GM06990 (cell line): Measurements from ENCODE around the gene RHOH.
A peak's percentile ranks its signal among the peaks of the same experiment; 100 is the strongest.

Source experiments
- DNase-seq: peaks from one replicate; pipeline ENCODE4 v3.0.0-alpha.2; 2011; ENCODE audit not compliant: insufficient read length; ENCODE audit errors: extremely low read depth
- H3K27me3 ChIP-seq: replicated peaks from 2 replicates; pipeline ENCODE4 v1.6.0; 2011; ENCODE audit warnings: low read length; ENCODE audit not compliant: control insufficient read depth, insufficient read depth
- H3K36me3 ChIP-seq: 2 replicates; pipeline ENCODE4 v1.5.1; 2011; ENCODE audit warnings: low read length; ENCODE audit not compliant: control insufficient read depth, insufficient read depth
- H3K4me3 ChIP-seq: replicated peaks from 2 replicates; pipeline ENCODE4 v1.5.1; 2011; ENCODE audit warnings: low read depth, mild to moderate bottlenecking, control low read depth, low read length
- TF ChIP-seq, protein P1 (sequence below): IDR thresholded peaks from 2 replicates; pipeline ENCODE4 v1.5.1; 2011; ENCODE audit warnings: low read length, control low read depth, mild to moderate bottlenecking, inconsistent platforms; ENCODE audit not compliant: insufficient read depth, poor library complexity, severe bottlenecking

The RHOH gene

GRCh38 chr4:40228497-40229365 is 31.9 kb downstream of the RHOH start:
- DNase-seq, result peak; percentile 67
- no peaks in the 10 kb centered on the region for H3K27me3 ChIP-seq
- peaks cover 14% of the 10 kb centered on the region for H3K36me3 ChIP-seq
- peak overlapping the region; percentile 35 for H3K4me3 ChIP-seq
- TF ChIP-seq, protein P1, sequence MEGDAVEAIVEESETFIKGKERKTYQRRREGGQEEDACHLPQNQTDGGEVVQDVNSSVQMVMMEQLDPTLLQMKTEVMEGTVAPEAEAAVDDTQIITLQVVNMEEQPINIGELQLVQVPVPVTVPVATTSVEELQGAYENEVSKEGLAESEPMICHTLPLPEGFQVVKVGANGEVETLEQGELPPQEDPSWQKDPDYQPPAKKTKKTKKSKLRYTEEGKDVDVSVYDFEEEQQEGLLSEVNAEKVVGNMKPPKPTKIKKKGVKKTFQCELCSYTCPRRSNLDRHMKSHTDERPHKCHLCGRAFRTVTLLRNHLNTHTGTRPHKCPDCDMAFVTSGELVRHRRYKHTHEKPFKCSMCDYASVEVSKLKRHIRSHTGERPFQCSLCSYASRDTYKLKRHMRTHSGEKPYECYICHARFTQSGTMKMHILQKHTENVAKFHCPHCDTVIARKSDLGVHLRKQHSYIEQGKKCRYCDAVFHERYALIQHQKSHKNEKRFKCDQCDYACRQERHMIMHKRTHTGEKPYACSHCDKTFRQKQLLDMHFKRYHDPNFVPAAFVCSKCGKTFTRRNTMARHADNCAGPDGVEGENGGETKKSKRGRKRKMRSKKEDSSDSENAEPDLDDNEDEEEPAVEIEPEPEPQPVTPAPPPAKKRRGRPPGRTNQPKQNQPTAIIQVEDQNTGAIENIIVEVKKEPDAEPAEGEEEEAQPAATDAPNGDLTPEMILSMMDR, result peak; percentile 67

DNA sequence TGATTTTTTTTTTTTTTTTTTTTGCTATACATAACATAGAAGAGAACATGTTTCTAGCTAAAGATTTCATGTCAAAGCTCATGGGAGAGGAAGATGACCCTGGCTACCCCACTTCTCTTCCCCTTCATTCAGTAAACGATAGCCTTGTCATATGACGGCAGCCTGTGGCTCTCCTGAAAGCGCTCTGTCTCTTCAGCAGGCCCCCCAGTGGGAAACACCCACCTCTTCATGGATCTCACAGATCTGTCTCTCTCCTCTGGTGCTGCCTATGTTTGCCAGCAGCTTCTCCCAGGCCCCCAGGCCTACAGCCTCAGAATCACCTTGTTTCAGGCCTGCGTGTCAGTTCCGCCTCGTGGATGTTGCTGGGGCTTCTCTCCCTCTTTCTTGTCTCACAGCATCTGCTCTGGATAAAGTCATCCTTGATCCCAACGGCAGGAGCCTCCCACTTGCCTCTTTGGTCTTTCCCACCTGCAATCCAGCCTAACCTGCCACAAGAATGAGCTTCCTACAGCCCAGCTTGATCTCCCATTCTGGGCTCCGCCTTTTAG is 34.6 kb downstream of the RHOH start:
- Histone ChIP-seq H3K36me3 (peaks cover 8% of the 10 kb centered on the region), H3K27me3 (no peaks in the 10 kb centered on the region), H3K4me3 (no peak overlapping the region)
- DNase-seq, result no peak
- TF ChIP-seq, protein P1, result no peak

DNA sequence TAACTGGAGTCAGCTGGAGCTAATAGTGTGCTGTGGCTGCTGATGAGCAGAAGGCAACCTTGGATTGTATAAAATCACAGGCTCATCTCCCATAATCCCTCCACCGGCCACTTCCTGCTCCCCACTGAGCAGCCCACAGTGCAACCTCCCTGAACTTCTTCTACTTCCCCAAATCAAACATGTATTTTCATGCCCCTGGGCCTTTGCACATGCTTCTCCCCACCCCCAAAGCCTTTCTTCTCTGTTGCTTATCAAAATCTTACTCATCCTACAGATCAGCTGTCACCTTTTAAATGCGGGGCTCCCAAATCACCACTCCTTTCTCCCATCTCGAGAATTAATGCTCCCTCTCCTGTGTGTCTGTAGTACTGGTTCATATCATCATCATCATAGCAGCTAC is 35.8 kb downstream of the RHOH start:
- Histone ChIP-seq H3K36me3 (peaks cover 8% of the 10 kb centered on the region), H3K4me3 (no peak overlapping the region), H3K27me3 (no peaks in the 10 kb centered on the region)
- no peak for DNase-seq
- TF ChIP-seq, protein P1, result no peak

DNA sequence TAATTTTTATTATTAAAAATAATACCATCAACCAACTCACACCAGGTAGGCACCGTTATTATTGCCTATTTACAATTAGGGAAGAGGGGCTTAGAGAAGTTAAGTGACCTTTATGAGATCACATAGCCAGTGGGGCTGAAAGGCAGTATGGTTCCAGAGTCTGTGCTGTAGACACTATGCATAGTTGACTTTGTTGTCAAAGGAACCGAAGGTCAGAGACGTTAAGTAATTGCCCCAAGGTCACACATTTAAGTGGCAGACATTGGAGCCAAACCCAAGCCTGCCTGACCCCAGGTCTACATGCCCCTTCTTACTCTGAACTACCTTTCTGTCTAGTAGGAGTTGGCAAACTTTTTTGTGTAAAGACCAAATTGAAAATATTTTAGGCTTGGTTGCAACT is 36.4 kb downstream of the RHOH start:
- Histone ChIP-seq H3K27me3 (no peaks in the 10 kb centered on the region), H3K36me3 (peaks cover 9% of the 10 kb centered on the region), H3K4me3 (no peak overlapping the region)
- DNase-seq, result no peak
- TF ChIP-seq, protein P1, result no peak

DNA sequence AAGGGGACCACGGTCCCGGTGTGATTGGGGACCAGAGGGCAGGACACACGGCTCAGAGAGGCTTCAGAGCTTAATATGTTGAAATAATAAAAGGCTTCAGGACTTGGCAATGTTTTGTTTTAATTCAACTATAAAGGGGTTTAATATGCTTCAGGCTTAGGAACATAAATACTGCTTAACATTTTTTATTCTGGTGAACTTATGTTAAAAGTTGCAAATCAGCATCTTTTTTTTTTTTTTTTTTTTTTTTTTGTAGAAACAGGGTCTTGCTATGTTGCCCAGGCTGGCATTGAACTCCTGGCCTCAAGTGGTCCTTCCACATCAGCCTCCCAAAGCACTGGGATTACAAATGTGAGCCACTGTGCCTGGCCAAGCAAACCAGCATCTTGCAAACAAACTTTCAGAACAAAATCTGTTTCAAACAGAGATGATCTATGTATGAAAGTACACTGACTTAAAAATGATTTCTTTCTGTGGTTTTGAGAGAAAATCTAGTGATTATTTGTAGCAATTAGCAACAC is 37.7 kb downstream of the RHOH start:
- TF ChIP-seq, protein P1, result no peak
- no peak for DNase-seq
- H3K36me3 ChIP-seq, result peaks cover 14% of the 10 kb centered on the region
- no peaks in the 10 kb centered on the region for H3K27me3 ChIP-seq
- no peak overlapping the region for H3K4me3 ChIP-seq
